ENCODE data around the gene F2R.

GRCh38 chr5:76723906-76724305 lies 8.0 kb downstream of the F2R start:
- TF ChIP-seq GATA3 (IDR thresholded peaks at IDR 0.05; ENCODE audit: low read depth, low read length) = no peak
- TF ChIP-seq GATA2 (IDR thresholded peaks at IDR 0.05; ENCODE audit: low read depth, low read length) = no peak
